Inferior parietal cortex (tissue), 1 donor: ENCODE results near the gene GRAMD2A.

Source experiments
- DNase-seq: peaks from one replicate; pipeline ENCODE4 v3.0.0-alpha.2; 2016; ENCODE audit errors: extremely low spot score

GRAMD2A gene

GRCh38 chr15:72217216-72217615 lies 19.6 kb upstream of the GRAMD2A start:
- DNase-seq = no peak

- no peak for DNase-seq
Observed at GRCh38 chr15:72216079-72216478, 18.5 kb upstream of the GRAMD2A start.

GRCh38 chr15:72207558-72208085 lies 10.0 kb upstream of the GRAMD2A start:
- no peak for DNase-seq

GRCh38 chr15:72206677-72207000 lies 9.1 kb upstream of the GRAMD2A start:
- DNase-seq = no peak

GRCh38 chr15:72205896-72206676 lies 8.5 kb upstream of the GRAMD2A start:
- no peak for DNase-seq

GRCh38 chr15:72205273-72205672 lies 7.7 kb upstream of the GRAMD2A start:
- no peak for DNase-seq

- DNase-seq = peak; percentile 86
Observed at GRCh38 chr15:72203507-72203837, 5.9 kb upstream of the GRAMD2A start.

GRCh38 chr15:72202801-72203506 lies 5.4 kb upstream of the GRAMD2A start:
- DNase-seq = no peak

GRCh38 chr15:72202302-72202701 lies 4.7 kb upstream of the GRAMD2A start:
- no peak for DNase-seq

GRCh38 chr15:72201391-72201921 lies 3.9 kb upstream of the GRAMD2A start:
- no peak for DNase-seq

- DNase-seq = no peak
Observed at GRCh38 chr15:72200395-72201237, 3.0 kb upstream of the GRAMD2A start.

GRCh38 chr15:72199721-72200212 lies 2.2 kb upstream of the GRAMD2A start:
- DNase-seq = peak; percentile 81

- no peak for DNase-seq
Observed at GRCh38 chr15:72199205-72199515, 1.6 kb upstream of the GRAMD2A start.

- DNase-seq = no peak
Observed at GRCh38 chr15:72198356-72199204, 993 bp upstream of the GRAMD2A start.

- no peak for DNase-seq
Observed at GRCh38 chr15:72197041-72197459, 537 bp downstream of the GRAMD2A start.

GRCh38 chr15:72196409-72197040 lies 1.1 kb downstream of the GRAMD2A start:
- DNase-seq = no peak

GRCh38 chr15:72195101-72195511 lies 2.5 kb downstream of the GRAMD2A start:
- DNase-seq = no peak

- DNase-seq = no peak
Observed at GRCh38 chr15:72193836-72194396, 3.7 kb downstream of the GRAMD2A start.

GRCh38 chr15:72192416-72192815 lies 5.2 kb downstream of the GRAMD2A start:
- no peak for DNase-seq

- DNase-seq = no peak
Observed at GRCh38 chr15:72189250-72189902, 8.2 kb downstream of the GRAMD2A start.
